Transverse colon (tissue), 4 donors: ENCODE data around the gene TH. TPM values are rescaled to one million over a fixed set of nuclear protein-coding genes. Genes with fewer than 3 reads are reported as not detected.

Experiments used
- DNase-seq: peaks from one replicate; pipeline ENCODE4 v3.0.0-alpha.2; 2019
- H3K27ac ChIP-seq, 4 donors: fragments of 200-600 bp; sonication (generic); 2 replicates each; pipeline ENCODE4 v1.5.1; 2016 to 2018; ENCODE audit warnings: inconsistent platforms in 4 of 4
- H3K27me3 ChIP-seq: fragments of 200-600 bp; sonication (generic); 2 replicates; pipeline ENCODE4 v1.5.1; 2017; ENCODE audit warnings: inconsistent platforms
- H3K36me3 ChIP-seq, 4 donors: fragments of 200-600 bp; sonication (generic); 2 replicates each; pipeline ENCODE4 v1.5.1; 2017 to 2019; ENCODE audit warnings: inconsistent platforms in 4 of 4
- H3K4me1 ChIP-seq, 4 donors: fragments of 200-600 bp; sonication (generic); 2 replicates each; pipeline ENCODE4 v1.5.1; 2017 to 2020; ENCODE audit warnings: inconsistent platforms in 4 of 4
- H3K4me3 ChIP-seq, 4 donors: fragments of 200-600 bp; sonication (generic); 1 replicate in 1 of 4; 2 replicates in 3 of 4; pipeline versions ENCODE4 v1.5.1 to v1.6.1; 2017 to 2019; ENCODE audit warnings: inconsistent platforms in 4 of 4
- H3K9me3 ChIP-seq, 2 donors: fragments of 200-600 bp; sonication (generic); 2 replicates each; pipeline ENCODE4 v1.5.1; 2017 to 2019; ENCODE audit warnings: inconsistent platforms in 2 of 2
- EP300 ChIP-seq: sonication (generic); formaldehyde crosslinking; IDR thresholded peaks from one replicate; pipeline ENCODE4 v1.6.1; 2017; ENCODE audit warnings: antibody characterized with exemption, low read depth
- POLR2A ChIP-seq: fragments of 450-650 bp; IDR thresholded peaks from one replicate; pipeline ENCODE4 v1.6.1; 2016; ENCODE audit warnings: antibody characterized with exemption, mild to moderate bottlenecking, moderate library complexity
- POLR2AphosphoS5 ChIP-seq, 3 donors: sonication (generic); formaldehyde crosslinking; IDR thresholded peaks; one replicate each; pipeline ENCODE4 v1.6.1; 2016; ENCODE audit warnings: antibody characterized with exemption in 3 of 3
- WGBS, 2 donors: methylation state at CpG; one replicate each; pipeline ENCODE4 v1.1.5; 2018; ENCODE audit warnings: low coverage in 1 of 2; 5-methylcytosine and 5-hydroxymethylcytosine counted together
- in situ Hi-C, 4 donors: fragments of 200-750 bp; cut with MboI; loops; one replicate each; pipeline versions ENCODE4 v1.15.0 to v1.15.1; 2017; ENCODE audit warnings: low sequenced_read_pairs in 3 of 4, low pct_ligation_motif_present in 1 of 4, low pct_unique_long_range_greater_than_20kb in 1 of 4
- intact Hi-C: fragments of 100-400 bp; cut with DNase I; formaldehyde crosslinking; loops from one replicate; pipeline ENCODE4 v1.15.1; 2023; ENCODE audit warnings: low total_unique reads
- total RNA-seq, 4 donors: library from RNA; depleted of rRNA; stranded (reverse); fragments of >200 nt; gene quantifications; one replicate each; pipeline ENCODE4 v1.1.0, GENCODE V29; 2016
- TF ChIP-seq, protein P1 (sequence below), 5 experiments: fragments of 200-600 bp in 3 of 5; fragments of 450-650 bp in 2 of 5; sonication (generic) in 3 of 5; IDR thresholded peaks; 1 replicate in 2 of 5; 2 replicates in 3 of 5; pipeline ENCODE4 v1.5.1; 2016 to 2017; ENCODE audit warnings: antibody characterized with exemption in 5 of 5, inconsistent platforms in 3 of 5, mild to moderate bottlenecking in 2 of 5, moderate library complexity in 1 of 5

Gene TH
- total RNA-seq, 4 donors from 2014 or later: not detected

DNA sequence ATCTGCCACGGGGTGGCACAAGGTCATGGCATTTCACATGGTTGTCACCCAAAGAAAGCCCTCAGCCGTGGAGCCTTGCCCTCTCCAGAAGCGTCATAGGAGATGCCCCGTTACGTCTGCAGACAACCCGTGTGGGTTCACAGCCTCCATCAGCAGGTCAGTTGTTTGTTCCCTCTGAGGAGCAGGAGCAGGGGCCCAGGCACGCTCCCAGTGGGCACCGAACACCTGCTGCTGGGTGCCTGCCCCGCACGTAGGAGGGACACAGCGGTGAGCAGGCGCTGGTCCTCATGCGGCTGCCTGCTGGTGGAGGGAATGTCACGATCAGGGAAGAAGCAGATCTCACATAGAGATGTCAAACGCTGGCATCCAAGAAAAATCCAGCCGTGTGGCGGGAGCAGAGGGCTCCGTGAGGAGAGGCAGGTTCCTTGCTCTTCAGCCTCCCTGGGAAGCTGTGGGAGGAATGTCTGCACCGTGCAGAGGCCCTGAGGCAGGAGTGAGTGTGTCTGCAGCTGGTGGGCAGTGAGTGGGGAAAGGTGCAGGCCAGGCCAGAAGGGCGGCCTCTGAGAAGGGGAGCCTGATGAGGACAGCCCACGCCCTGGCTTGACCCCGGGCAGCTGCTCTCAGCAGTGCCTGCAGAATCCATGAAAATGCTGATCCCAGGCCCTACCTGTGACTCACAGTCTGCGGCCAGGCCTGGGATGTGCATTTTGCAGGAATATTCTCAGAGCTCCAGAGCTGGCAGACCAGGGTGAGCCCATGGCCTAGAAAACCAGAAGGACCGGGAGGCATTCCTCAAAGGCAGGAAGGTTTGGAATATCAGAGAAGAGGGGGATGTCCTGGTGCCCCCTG, 36.4 kb upstream of the TH start:
- DNase-seq: no peak
- no peak overlapping the region for H3K27ac ChIP-seq
- intact Hi-C loops: no loop called here
- no peak overlapping the region for H3K4me3 ChIP-seq
- no peaks in the 10 kb centered on the region for H3K9me3 ChIP-seq
- TF ChIP-seq EP300 (no peak), POLR2A (no peak), POLR2AphosphoS5 (IDR thresholded peaks at IDR 0.05) (no peak)
- TF ChIP-seq, protein P1, sequence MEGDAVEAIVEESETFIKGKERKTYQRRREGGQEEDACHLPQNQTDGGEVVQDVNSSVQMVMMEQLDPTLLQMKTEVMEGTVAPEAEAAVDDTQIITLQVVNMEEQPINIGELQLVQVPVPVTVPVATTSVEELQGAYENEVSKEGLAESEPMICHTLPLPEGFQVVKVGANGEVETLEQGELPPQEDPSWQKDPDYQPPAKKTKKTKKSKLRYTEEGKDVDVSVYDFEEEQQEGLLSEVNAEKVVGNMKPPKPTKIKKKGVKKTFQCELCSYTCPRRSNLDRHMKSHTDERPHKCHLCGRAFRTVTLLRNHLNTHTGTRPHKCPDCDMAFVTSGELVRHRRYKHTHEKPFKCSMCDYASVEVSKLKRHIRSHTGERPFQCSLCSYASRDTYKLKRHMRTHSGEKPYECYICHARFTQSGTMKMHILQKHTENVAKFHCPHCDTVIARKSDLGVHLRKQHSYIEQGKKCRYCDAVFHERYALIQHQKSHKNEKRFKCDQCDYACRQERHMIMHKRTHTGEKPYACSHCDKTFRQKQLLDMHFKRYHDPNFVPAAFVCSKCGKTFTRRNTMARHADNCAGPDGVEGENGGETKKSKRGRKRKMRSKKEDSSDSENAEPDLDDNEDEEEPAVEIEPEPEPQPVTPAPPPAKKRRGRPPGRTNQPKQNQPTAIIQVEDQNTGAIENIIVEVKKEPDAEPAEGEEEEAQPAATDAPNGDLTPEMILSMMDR (IDR thresholded peaks at IDR 0.05): no peak
- in situ Hi-C loops: loop anchor here in 1 of 4 donors (10.0 kb wide), 3 partner anchors 57 to 217 kb away; no protein-coding TSS in a partner anchor
- H3K27me3 ChIP-seq: no peaks in the 10 kb centered on the region
- WGBS, 2 donors: 79% methylated on average over 22 of the region's 24 CpGs; no CpG with 5 or more reads in 1 of the 2 donors
- H3K36me3 ChIP-seq: no peaks in the 10 kb centered on the region
- peaks cover 0 to 27% (median 15%) of the 10 kb centered on the region in 4 donors for H3K4me1 ChIP-seq

DNA sequence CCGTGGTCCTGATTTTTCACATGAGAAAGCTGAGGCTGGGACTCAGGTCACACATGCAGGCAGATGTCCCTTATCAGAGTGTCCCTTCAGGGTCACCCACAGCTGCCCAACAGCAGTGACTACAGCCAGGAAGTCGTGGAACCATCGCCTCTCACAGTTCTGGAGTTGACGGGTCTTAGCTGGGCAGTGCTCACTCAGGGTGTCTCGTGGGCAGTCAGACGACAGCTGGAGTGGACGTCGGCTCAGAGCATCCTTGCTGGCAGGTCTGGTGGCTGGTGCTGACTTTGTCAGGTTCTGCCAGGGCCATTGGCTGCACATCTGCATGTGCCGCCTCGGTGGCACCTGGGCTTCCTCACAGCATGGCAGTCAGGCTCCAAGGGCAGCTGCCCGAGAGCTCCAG, 35.6 kb upstream of the TH start:
- Histone ChIP-seq H3K27ac (no peak overlapping the region), H3K9me3 (no peaks in the 10 kb centered on the region), H3K4me3 (no peak overlapping the region), H3K4me1 (peaks cover 0 to 33% (median 23%) of the 10 kb centered on the region in 4 donors), H3K27me3 (no peaks in the 10 kb centered on the region), H3K36me3 (no peaks in the 10 kb centered on the region)
- intact Hi-C loops (no loop called here), in situ Hi-C loops (loop anchor here in 1 of 4 donors (10.0 kb wide), 3 partner anchors 58 to 218 kb away; no protein-coding TSS in a partner anchor)
- no peak for TF ChIP-seq POLR2AphosphoS5 (IDR thresholded peaks at IDR 0.05)
- TF ChIP-seq, protein P1 (IDR thresholded peaks at IDR 0.05): no peak
- TF ChIP-seq POLR2A: no peak
- TF ChIP-seq EP300: no peak
- no peak for DNase-seq
- WGBS, 2 donors: 93% methylated on average over 10 of the region's 11 CpGs; no CpG with 5 or more reads in 1 of the 2 donors

DNA sequence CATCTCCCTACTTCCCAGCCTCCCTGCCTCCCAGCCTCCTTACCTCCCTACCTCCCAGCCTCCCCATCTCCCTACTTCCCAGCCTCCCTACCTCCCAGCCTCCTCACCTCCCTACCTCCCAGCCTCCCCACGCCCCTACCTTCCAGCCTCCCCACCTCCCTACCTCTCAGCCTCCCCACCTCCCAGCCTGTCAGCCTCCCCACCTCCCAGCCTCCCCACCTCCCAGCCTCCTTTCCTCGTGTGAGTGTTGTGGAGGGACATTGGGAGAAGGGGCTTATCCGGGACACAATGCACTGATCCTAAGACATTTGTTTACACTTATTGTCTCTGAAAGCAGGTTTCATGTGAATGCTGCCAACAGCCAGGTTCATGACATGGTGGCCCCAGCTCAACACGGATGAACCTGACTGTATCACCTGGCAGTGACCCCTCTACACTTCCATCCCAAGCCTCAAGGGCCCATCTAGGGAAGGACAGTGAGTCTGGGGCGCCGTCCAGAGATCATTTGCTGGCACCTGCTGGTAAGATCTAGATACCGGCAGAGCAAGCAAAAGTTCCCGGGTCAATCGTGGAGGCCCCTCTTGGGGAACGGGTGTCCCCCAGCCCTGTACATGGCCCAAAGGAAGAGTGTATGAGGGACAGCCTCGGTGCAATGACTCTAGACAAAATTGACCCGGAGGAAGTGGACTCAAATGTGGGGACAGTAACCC, 34.5 kb upstream of the TH start:
- intact Hi-C loops (no loop called here), in situ Hi-C loops (loop anchor here in 1 of 4 donors (10.0 kb wide), 3 partner anchors 59 to 219 kb away; no protein-coding TSS in a partner anchor)
- 51 to 83% methylated on average over 2 to 12 of the region's 12 CpGs for WGBS, 2 donors
- TF ChIP-seq POLR2AphosphoS5 (IDR thresholded peaks at IDR 0.05) (no peak), EP300 (no peak), POLR2A (no peak)
- TF ChIP-seq, protein P1 (IDR thresholded peaks at IDR 0.05): no peak
- H3K36me3 ChIP-seq: no peaks in the 10 kb centered on the region
- no peak overlapping the region for H3K4me3 ChIP-seq
- DNase-seq: no peak
- no peaks in the 10 kb centered on the region for H3K9me3 ChIP-seq
- H3K27me3 ChIP-seq: no peaks in the 10 kb centered on the region
- no peak overlapping the region for H3K27ac ChIP-seq
- peaks cover 0 to 36% (median 27%) of the 10 kb centered on the region in 4 donors for H3K4me1 ChIP-seq

DNA sequence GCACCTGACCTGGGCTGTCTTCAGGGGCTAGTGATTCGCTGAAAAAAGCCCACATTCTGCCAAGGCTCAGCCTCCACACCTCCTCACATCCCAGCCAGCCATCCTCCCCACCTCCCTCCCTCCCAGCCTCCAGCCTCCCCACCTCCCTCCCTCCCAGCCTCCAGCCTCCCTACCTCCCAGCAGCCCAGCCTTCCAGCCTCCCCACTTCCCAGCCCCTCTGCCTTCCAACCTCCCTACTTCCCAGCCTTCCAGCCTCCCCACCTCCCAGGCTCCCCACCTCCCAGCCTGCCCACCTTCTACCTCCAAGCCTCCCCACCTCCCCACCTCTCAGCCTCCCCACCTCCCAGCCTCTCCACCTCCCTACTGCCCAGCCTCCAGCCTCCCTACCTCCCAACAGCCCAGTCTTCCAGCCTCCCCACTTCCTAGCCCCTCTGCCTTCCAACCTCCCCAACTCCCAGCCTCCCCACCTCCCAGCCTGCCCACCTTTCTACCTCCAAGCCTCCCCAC, 33.7 kb upstream of the TH start:
- no peaks in the 10 kb centered on the region for H3K27me3 ChIP-seq
- 73% methylated on average over 1 of the region's 1 CpG; no CpG with 5 or more reads in 1 of the 2 donors for WGBS, 2 donors
- H3K9me3 ChIP-seq: no peaks in the 10 kb centered on the region
- DNase-seq: no peak
- in situ Hi-C loops: loop anchor here in 1 of 4 donors (10.0 kb wide), 3 partner anchors 60 to 220 kb away; no protein-coding TSS in a partner anchor
- no peak overlapping the region for H3K4me3 ChIP-seq
- no peaks in the 10 kb centered on the region for H3K36me3 ChIP-seq
- TF ChIP-seq EP300 (no peak), POLR2A (no peak), POLR2AphosphoS5 (IDR thresholded peaks at IDR 0.05) (no peak)
- TF ChIP-seq, protein P1 (IDR thresholded peaks at IDR 0.05): no peak
- intact Hi-C loops: no loop called here
- no peak overlapping the region for H3K27ac ChIP-seq
- peaks cover 0 to 28% (median 21%) of the 10 kb centered on the region in 4 donors for H3K4me1 ChIP-seq
